Measurements from ENCODE around the gene GREB1L.

The GREB1L gene

GRCh38 chr18:21241301-21242048 is 557 bp upstream of the GREB1L start:
- no peak for FAIRE-seq

GRCh38 chr18:21242780-21243401 is 859 bp downstream of the GREB1L start:
- no peak for FAIRE-seq

More at GRCh38 chr18:21241301-21242048, 557 bp upstream of the GREB1L start:
- TF ChIP-seq CTCF (IDR thresholded peaks at IDR 0.05; ENCODE audit: insufficient read depth, missing control alignments) = no peak
- peak; percentile 43 for DNase-seq (ENCODE audit: insufficient read length, low spot score)

GRCh38 chr18:21254576-21254975 is 12.5 kb downstream of the GREB1L start:
- TF ChIP-seq CTCF (IDR thresholded peaks at IDR 0.05; ENCODE audit: insufficient read depth, missing control alignments) = no peak
- FAIRE-seq = peak; percentile 56
- no peak for DNase-seq (ENCODE audit: insufficient read length, low spot score)

More at GRCh38 chr18:21242780-21243401, 859 bp downstream of the GREB1L start:
- no peak for DNase-seq (ENCODE audit: insufficient read length, low spot score)
- TF ChIP-seq CTCF (IDR thresholded peaks at IDR 0.05; ENCODE audit: insufficient read depth, missing control alignments) = no peak

- FAIRE-seq (peak; percentile 73), DNase-seq (ENCODE audit: insufficient read length, low spot score) (no peak)
- no peak for TF ChIP-seq CTCF (IDR thresholded peaks at IDR 0.05; ENCODE audit: insufficient read depth, missing control alignments)
Observed at GRCh38 chr18:21255211-21255610, 13.2 kb downstream of the GREB1L start.

DNA sequence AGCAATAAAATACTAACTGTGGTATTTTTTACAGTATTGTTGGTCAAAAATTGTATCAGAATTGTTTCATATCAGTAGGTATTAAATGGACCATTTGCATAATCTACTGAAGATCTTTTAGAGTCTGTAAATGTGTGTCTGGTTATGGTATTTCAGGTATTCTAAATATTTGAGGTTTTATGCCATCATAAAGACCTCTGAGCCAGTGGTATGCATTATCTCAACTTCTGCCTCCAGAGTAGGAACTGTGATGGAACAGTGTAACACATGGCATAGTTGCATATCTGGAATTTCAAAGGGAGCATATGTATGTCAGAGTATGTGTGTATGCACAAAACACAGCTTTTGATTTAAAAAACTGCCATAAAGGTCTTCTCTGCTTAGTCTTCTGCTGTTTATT is 15.4 kb downstream of the GREB1L start:
- no peak for TF ChIP-seq CTCF (IDR thresholded peaks at IDR 0.05; ENCODE audit: insufficient read depth, missing control alignments)
- no peak for DNase-seq (ENCODE audit: insufficient read length, low spot score)
- FAIRE-seq = peak; percentile 88

DNA sequence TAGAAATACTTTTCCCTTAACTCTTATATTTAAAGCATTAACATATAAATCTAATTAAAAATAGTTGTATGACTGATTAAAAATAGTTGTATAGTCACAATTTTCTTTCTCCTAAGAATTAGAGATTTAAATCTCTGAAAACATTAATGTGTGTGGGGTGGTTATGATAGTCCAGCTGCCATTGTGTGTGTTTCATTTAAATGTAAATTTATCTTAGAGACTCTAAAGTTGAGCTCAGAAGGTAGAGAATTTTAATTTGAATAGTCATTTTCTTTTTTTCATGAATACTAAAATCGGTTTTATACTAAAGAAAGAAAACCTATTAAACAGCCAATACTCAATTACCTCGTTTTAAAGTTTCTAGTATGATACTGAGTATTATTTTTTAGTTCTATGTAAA is 18.6 kb downstream of the GREB1L start:
- FAIRE-seq (no peak), DNase-seq (ENCODE audit: insufficient read length, low spot score) (no peak)
- no peak for TF ChIP-seq CTCF (IDR thresholded peaks at IDR 0.05; ENCODE audit: insufficient read depth, missing control alignments)

- DNase-seq (ENCODE audit: insufficient read length, low spot score) (no peak), FAIRE-seq (peak; percentile 86)
- TF ChIP-seq CTCF (IDR thresholded peaks at IDR 0.05; ENCODE audit: insufficient read depth, missing control alignments) = no peak
Observed at GRCh38 chr18:21261352-21261751, 19.3 kb downstream of the GREB1L start.

Measured in D721Med (cell line).